ES-I3 (cell line): Measurements from ENCODE around the gene CUTC.

ENCODE experiments used
- H3K36me3 ChIP-seq: 2 replicates; pipeline ENCODE4 v1.6.1; 2013; ENCODE audit warnings: mild to moderate bottlenecking, low read length, control low read depth, moderate library complexity; ENCODE audit not compliant: insufficient read depth
- H3K4me1 ChIP-seq: 2 replicates; pipeline ENCODE4 v1.6.1; 2013; ENCODE audit warnings: mild to moderate bottlenecking, control low read depth, low read length; ENCODE audit not compliant: insufficient read depth
- H3K9ac ChIP-seq: 2 replicates; pipeline ENCODE4 v1.6.1; 2013; ENCODE audit warnings: low read depth, mild to moderate bottlenecking, low read length, moderate library complexity
- H3K9me3 ChIP-seq: 2 replicates; pipeline ENCODE4 v1.6.1; 2013; ENCODE audit warnings: mild to moderate bottlenecking, low read length, moderate library complexity; ENCODE audit not compliant: control insufficient read depth, insufficient read depth

Gene CUTC

DNA sequence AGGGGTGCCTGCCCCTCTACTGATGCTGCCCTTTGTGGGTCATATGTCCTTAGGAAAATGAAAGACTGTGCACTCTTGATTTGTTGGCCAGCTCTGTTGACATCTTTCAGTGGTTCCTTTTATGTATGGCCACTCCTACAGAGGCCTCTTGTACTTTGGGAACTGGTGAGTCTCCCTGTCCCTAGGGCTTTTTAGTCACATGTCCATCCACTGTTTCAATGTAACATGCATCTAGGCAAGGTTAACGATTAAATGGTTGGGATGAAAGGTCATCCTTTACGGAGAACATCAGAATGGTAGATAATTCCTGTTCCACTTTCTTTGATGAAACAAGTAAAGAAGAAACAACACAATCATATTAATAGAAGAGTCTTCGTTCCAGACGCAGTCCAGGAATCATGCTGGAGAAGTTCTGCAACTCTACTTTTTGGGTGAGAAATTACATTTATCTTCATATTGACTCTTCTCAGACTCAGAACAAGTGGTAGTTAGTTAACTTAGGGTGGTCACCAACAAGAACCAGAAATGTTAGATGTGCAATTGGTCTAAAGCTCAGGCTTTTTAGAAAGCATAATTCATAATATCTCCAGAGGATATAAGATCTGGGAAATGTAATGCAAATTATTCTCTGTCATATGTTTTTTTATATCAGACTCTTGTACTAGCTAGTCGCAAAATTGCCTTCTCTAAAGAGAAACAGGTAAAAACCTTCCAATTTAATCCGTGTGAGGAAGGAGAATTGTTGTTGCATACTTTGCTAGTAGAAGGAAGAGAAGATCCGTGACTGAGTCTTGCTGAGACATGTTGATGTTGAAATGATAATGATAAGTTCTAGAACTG lies 50.6 kb downstream of the CUTC start, which contains the start of gene ABCC2:
Gene ABCC2, plus strand, starts transcription at position 194 of the 840 bp plus-strand sequence. Its CDS starts 205 bp downstream, at position 399.
- peaks cover 33% of the 10 kb centered on the region for H3K4me1 ChIP-seq
- no peaks in the 10 kb centered on the region for H3K36me3 ChIP-seq
- H3K9me3 ChIP-seq, result no peaks in the 10 kb centered on the region
- no peak within 1 kb of the TSS for H3K9ac ChIP-seq

- Histone ChIP-seq H3K4me1 (peaks cover 26% of the 10 kb centered on the region), H3K9ac (no peak overlapping the region), H3K9me3 (no peaks in the 10 kb centered on the region), H3K36me3 (no peaks in the 10 kb centered on the region)
Observed at GRCh38 chr10:99784016-99784726, 52.1 kb downstream of the CUTC start.

DNA sequence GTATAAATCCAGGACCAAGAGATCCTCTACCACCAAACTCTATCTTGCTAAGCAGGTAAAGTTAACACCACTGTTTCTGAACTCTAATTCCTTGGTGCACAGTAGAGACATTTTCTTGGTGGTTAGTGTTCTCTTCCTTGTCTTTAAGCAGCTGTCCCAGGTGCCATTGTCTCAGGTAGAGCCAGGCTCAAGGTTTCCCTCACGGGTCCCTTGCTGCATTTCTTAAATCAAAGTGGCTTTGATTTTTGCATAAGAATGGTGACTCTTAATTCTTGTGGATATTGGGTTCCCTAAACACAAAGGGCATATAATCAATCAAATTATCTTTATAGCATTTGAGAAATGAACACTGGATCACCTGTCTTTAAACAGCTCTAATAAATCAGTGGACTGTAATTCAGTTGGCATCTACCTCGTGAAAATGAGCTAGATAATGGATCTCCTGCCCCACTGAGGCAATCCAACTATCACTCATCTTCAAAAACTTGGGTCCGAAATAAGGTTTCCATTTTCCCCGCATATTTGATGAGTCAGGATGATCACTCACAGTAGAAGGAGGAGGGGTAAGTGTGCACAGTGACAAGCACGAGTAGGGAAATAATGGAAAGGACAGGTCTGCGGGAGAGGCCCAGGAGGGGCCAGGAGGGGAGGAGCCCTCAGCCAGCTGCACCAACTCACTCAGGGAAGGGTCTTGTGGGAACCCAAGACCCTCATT lies 52.9 kb downstream of the CUTC start:
- no peaks in the 10 kb centered on the region for H3K9me3 ChIP-seq
- no peaks in the 10 kb centered on the region for H3K36me3 ChIP-seq
- no peak overlapping the region for H3K9ac ChIP-seq
- H3K4me1 ChIP-seq, result peaks cover 19% of the 10 kb centered on the region

DNA sequence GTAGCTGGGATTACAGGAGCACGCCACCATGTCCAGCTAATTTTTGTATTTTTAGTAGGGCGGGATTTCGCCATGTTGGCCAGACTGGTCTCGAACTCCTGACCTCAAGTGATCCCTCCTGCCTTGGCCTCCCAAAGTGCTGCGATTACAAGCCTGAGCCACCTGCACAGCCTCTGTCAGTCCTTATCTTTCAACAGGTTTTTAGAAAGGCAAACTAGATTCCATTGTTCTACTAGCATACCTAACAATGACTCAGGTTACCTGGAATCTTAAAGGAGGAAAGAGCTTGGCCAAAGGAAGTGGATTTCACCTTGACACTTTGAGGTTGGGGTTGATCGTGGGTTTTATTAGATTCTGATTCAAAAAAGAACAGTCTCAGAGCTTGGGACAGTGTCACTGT lies 53.6 kb downstream of the CUTC start:
- peaks cover 19% of the 10 kb centered on the region for H3K4me1 ChIP-seq

GRCh38 chr10:99787311-99787710 lies 55.3 kb downstream of the CUTC start:
- H3K9me3 ChIP-seq, result no peaks in the 10 kb centered on the region
- H3K36me3 ChIP-seq, result no peaks in the 10 kb centered on the region
- peaks cover 19% of the 10 kb centered on the region for H3K4me1 ChIP-seq
- H3K9ac ChIP-seq, result no peak overlapping the region

More for the DNA sequence above, 53.6 kb downstream of the CUTC start:
- no peaks in the 10 kb centered on the region for H3K9me3 ChIP-seq
- H3K36me3 ChIP-seq, result no peaks in the 10 kb centered on the region
- H3K9ac ChIP-seq, result no peak overlapping the region

GRCh38 chr10:99787782-99788445 lies 55.9 kb downstream of the CUTC start:
- no peak overlapping the region for H3K9ac ChIP-seq
- H3K9me3 ChIP-seq, result no peaks in the 10 kb centered on the region
- H3K36me3 ChIP-seq, result no peaks in the 10 kb centered on the region
- peaks cover 19% of the 10 kb centered on the region for H3K4me1 ChIP-seq

DNA sequence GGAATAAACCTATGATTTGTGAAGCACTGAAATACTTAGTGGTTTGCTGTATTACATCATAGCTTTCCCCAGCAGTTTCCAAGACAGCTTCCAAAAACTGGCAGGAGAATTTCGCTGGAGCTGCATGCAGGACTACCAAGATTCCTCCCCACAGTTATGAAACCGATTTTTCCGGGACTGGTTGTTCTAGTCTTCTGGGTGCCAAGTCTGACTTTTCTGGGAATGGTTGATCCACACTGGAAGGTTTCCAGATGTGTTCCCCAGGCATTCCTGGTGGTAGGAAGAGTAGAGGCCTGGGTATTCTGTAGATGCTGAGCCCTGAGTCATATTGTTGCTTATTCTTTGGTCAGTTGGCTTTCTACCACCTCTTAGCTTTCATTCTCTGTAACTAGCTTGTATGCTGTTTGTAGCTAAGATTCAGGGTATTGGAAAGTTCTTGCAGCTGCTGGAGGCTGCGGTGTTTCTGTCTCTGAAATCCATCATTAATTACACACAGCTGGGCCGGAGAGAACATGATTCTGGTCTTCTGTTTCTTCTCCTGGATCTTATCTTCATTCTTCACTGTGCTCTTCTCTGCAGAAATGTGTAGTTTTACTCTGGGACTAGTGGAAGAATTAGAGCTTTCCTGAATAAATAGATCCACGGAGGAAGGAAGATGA lies 56.7 kb downstream of the CUTC start:
- no peaks in the 10 kb centered on the region for H3K9me3 ChIP-seq
- peaks cover 17% of the 10 kb centered on the region for H3K4me1 ChIP-seq
- H3K9ac ChIP-seq, result no peak overlapping the region
- H3K36me3 ChIP-seq, result no peaks in the 10 kb centered on the region

- Histone ChIP-seq H3K9me3 (no peaks in the 10 kb centered on the region), H3K4me1 (no peaks in the 10 kb centered on the region), H3K9ac (no peak overlapping the region), H3K36me3 (no peaks in the 10 kb centered on the region)
Observed at GRCh38 chr10:99791831-99792230, 59.8 kb downstream of the CUTC start.

- Histone ChIP-seq H3K9ac (no peak overlapping the region), H3K4me1 (no peaks in the 10 kb centered on the region), H3K36me3 (no peaks in the 10 kb centered on the region), H3K9me3 (no peaks in the 10 kb centered on the region)
Observed at GRCh38 chr10:99793819-99794218, 61.8 kb downstream of the CUTC start.

GRCh38 chr10:99796928-99797327 lies 64.9 kb downstream of the CUTC start:
- H3K4me1 ChIP-seq, result no peaks in the 10 kb centered on the region
- no peaks in the 10 kb centered on the region for H3K36me3 ChIP-seq
- H3K9ac ChIP-seq, result no peak overlapping the region
- no peaks in the 10 kb centered on the region for H3K9me3 ChIP-seq

- Histone ChIP-seq H3K36me3 (no peaks in the 10 kb centered on the region), H3K9me3 (no peaks in the 10 kb centered on the region), H3K9ac (no peak overlapping the region), H3K4me1 (no peaks in the 10 kb centered on the region)
Observed at GRCh38 chr10:99798031-99798430, 66.0 kb downstream of the CUTC start.

DNA sequence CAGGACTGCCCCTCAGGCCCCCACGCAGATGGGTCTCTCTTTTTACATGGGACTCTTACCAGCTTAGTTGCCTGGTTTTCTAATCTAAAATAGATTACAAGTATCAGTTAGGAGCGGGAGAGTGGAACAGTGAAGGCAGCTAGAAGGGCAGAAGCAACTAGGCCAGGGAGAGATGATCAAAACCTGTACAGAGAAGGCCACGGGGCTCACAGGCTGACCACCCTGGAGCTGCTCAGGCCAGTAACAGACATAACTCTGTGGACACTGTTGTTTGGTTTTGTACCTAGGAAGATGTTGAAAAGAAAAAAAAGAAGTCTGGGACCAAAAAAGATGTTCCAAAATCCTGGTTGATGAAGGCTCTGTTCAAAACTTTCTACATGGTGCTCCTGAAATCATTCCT lies 66.9 kb downstream of the CUTC start:
- Histone ChIP-seq H3K4me1 (no peaks in the 10 kb centered on the region), H3K9ac (no peak overlapping the region), H3K9me3 (no peaks in the 10 kb centered on the region)

DNA sequence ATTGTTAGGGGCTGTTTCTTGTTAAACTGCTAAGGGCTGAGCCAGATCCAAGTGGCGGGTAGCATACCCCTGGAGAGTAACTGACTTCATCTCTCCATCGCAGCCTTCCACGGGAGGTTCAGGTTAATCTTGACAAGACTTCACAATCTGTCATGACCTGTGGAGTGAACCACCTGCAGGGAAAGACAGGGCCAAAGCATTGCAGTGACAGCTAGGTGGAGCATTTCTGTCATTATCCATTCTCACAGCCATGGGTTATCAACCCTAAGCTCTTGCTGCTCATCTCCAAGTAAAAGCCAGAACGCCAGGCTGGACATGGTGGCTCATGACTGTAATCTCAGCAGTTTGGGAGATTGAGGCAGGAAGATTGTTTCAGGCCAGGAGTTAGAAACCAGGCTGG lies 67.6 kb downstream of the CUTC start:
- no peak overlapping the region for H3K9ac ChIP-seq
- no peaks in the 10 kb centered on the region for H3K4me1 ChIP-seq
- no peaks in the 10 kb centered on the region for H3K9me3 ChIP-seq
- H3K36me3 ChIP-seq, result no peaks in the 10 kb centered on the region

More for the DNA sequence above, 66.9 kb downstream of the CUTC start:
- H3K36me3 ChIP-seq, result no peaks in the 10 kb centered on the region

DNA sequence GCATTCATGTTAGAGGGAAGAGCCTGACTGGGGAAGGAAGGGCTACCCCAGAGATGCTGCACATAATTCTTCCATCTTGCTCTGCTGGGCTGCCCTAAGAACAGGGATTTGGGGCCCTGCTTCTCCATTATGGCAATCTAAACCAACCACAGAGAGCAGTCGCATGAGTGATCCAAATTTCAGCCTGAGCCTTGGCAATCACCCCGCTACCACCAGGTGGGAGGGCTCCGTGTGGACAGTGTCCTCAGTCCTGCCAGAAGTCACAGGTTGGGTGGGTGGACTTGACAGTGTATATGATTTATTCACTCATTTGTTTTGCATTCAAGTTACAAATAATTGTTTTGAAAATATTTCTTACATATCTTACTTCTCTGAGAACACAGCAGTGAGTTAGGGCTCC lies 72.4 kb downstream of the CUTC start:
- Histone ChIP-seq H3K4me1 (no peaks in the 10 kb centered on the region), H3K9me3 (no peaks in the 10 kb centered on the region), H3K9ac (no peak overlapping the region), H3K36me3 (no peaks in the 10 kb centered on the region)
